Karpas-422 (cell line): ENCODE results near the gene RSPH4A. TPM values are rescaled to one million over a fixed set of nuclear protein-coding genes. Genes with fewer than 3 reads are reported as not detected.

Experiments
- total RNA-seq: library from RNA; depleted of rRNA; stranded (reverse); fragments of >200 nt; shearing (Covaris generic); gene quantifications from 2 replicates; pipeline ENCODE4 v1.2.3, GENCODE V29; 2014; ENCODE audit warnings: low replicate concordance; rRNA removed

Gene RSPH4A
- total RNA-seq, 1 experiment from 2014 or later, result not detected

Other genes with a start within 250 kb of the RSPH4A start
- 5.4 and 7.5 TPM in 2 replicates for gene DSE, start 245.5 kb upstream of the RSPH4A start, total RNA-seq
- gene CALHM6, start 155.1 kb upstream of the RSPH4A start, total RNA-seq, result 0.25 TPM in 1 of 2 replicates, not detected in the other
- gene CALHM5, start 104.8 kb upstream of the RSPH4A start, total RNA-seq, result not detected in 2 replicates
- gene TRAPPC3L, start 70.8 kb upstream of the RSPH4A start, total RNA-seq, result not detected in 2 replicates
- not detected in 2 replicates for gene CALHM4, start 62.7 kb upstream of the RSPH4A start, total RNA-seq
- gene RWDD1, start 45.0 kb upstream of the RSPH4A start, total RNA-seq, result 29.4 and 65.3 TPM in 2 replicates
- gene ZUP1, start 52.3 kb downstream of the RSPH4A start, total RNA-seq, result 31.0 and 32.7 TPM in 2 replicates
- gene KPNA5, start 64.7 kb downstream of the RSPH4A start, total RNA-seq, result 15.9 and 16.0 TPM in 2 replicates
- not detected in 2 replicates for gene FAM162B, start 149.2 kb downstream of the RSPH4A start, total RNA-seq
- not detected in 2 replicates for gene GPRC6A, start 212.6 kb downstream of the RSPH4A start, total RNA-seq